ENCODE data around the gene DYNC1H1.
"Not testable (repeated sequence)": the region's sequence is repeated elsewhere in the genome, so short reads cannot be mapped to it uniquely, and the experiment has no call there.

Gene DYNC1H1

GRCh38 chr14:102078831-102079699 lies 114.7 kb downstream of the DYNC1H1 start:
- H3K4me3 ChIP-seq (ENCODE audit: control insufficient read depth, low read depth, low read length) = no peak overlapping the region
- TF ChIP-seq CTCF (conservative IDR thresholded peaks at IDR 0.05; ENCODE audit: control insufficient read depth, insufficient read depth, low read depth, low read length) = no peak
- no peak for DNase-seq (ENCODE audit: low read depth)

DNA sequence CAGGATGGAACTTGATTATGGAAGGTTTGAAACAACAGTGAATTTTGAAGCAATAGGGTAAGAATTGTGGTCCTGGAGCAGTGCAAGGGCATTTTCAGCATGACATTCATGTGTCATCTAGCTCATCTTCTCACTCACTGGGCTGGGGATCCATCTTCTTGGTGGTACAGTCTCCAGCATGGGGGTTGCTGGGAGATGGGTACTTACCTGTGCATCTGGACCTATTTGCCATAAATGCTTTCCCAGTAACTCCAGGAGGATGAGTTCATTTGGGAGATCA lies 115.3 kb downstream of the DYNC1H1 start:
- DNase-seq (ENCODE audit: low read depth) = no peak
- H3K4me3 ChIP-seq (ENCODE audit: control insufficient read depth, low read depth, low read length) = no peak overlapping the region
- TF ChIP-seq CTCF (conservative IDR thresholded peaks at IDR 0.05; ENCODE audit: control insufficient read depth, insufficient read depth, low read depth, low read length) = no peak

- TF ChIP-seq CTCF (conservative IDR thresholded peaks at IDR 0.05; ENCODE audit: control insufficient read depth, insufficient read depth, low read depth, low read length) = no peak
- H3K4me3 ChIP-seq (ENCODE audit: control insufficient read depth, low read depth, low read length) = no peak overlapping the region
- DNase-seq (ENCODE audit: low read depth) = no peak
Measured at GRCh38 chr14:102080183-102081080, 116.1 kb downstream of the DYNC1H1 start.

DNA sequence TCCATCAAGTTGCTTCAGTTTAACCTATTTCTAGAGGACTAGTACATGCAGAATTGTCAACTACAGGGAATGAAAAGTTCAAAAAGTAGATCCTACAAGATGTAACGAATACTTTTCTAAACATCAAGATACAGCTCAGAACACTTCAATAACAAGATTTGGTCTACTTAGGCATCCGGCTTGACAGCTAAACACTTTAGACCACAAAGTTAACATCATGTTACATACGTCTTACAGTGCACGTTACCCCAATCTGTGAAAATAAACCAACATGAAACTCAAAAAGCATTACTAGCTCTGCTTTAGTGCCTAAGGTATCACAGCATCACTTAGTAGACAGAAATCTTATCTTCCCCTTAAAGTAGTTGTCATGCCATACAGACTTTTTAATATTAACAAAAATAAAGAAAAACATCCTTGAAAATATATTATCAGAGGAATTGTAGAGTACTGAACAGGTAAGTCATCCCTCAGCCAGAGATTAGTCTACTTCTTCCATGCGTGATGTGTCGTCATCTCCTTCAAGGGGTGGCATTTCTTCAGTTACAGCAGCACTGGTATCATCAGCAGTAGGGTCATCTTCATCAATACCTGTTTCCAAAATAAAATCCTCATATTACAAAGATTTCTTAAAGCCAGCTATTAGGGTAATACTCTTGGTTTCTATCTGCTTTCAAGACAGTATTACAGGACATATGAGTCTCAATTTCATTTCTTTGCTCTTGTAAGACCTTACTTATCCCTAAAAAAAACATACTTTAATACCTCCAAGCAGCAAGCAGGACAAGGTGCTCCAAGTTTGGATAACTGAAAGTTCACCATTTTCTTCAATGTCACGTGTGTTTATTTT lies 117.1 kb downstream of the DYNC1H1 start:
- H3K4me3 ChIP-seq (ENCODE audit: control insufficient read depth, low read depth, low read length) = no peak overlapping the region

DNA sequence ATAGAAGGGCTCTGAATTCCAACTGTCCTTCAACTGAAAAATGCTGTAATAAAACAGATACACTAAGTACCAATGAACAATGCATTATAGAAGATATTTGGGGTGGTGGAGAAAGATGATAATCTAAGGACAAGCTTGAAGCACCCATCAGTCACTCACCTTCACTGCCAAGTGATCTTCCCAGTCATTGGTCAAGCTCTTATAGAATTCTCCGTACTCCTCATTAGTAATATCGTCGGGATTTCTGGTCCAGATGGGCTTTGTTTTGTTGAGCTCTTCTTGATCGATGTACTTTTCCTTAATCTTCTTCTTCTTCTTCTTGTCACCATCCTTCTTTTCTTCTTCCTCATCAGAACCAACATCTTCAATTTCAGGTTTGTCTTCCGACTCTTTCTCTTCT lies 120.1 kb downstream of the DYNC1H1 start:
- DNase-seq (ENCODE audit: low read depth) = not testable (repeated sequence)
- peak overlapping the region; percentile 83 for H3K4me3 ChIP-seq (ENCODE audit: control insufficient read depth, low read depth, low read length)

More for the DNA sequence above, 117.1 kb downstream of the DYNC1H1 start:
- DNase-seq (ENCODE audit: low read depth) = no peak
- no peak for TF ChIP-seq CTCF (conservative IDR thresholded peaks at IDR 0.05; ENCODE audit: control insufficient read depth, insufficient read depth, low read depth, low read length)

GRCh38 chr14:102084931-102085330 lies 120.6 kb downstream of the DYNC1H1 start:
- no peak for TF ChIP-seq CTCF (conservative IDR thresholded peaks at IDR 0.05; ENCODE audit: control insufficient read depth, insufficient read depth, low read depth, low read length)
- peak overlapping the region; percentile 83 for H3K4me3 ChIP-seq (ENCODE audit: control insufficient read depth, low read depth, low read length)

More at GRCh38 chr14:102084931-102085330, 120.6 kb downstream of the DYNC1H1 start:
- no peak for DNase-seq (ENCODE audit: low read depth)

Measured in fibroblast of mammary gland (primary cell).